SK-N-SH (cell line): ENCODE data around the gene UBXN2A. TPM values are rescaled to one million over a fixed set of nuclear protein-coding genes. Genes with fewer than 3 reads are reported as not detected.

Source experiments
- CTCF ChIA-PET: fragments of 300-600, 350-600 bp; formaldehyde crosslinking; extraction: SDS; loops from one replicate; lab custom pipeline; 2021; lab: Yijun Ruan, JAX
- POLR2A ChIA-PET: fragments of 350-600 bp; sonication (Branson Sonifier 250); formaldehyde crosslinking; extraction: SDS; loops from one replicate; lab custom pipeline; 2020; ENCODE audit warnings: antibody characterized with exemption, inconsistent platforms; lab: Yijun Ruan, JAX
- DNase-seq: peaks from one replicate; pipeline ENCODE4 v3.0.0; 2012
- H2AFZ ChIP-seq: fragments of 200-600 bp; sonication (generic); 2 replicates; pipeline ENCODE4 v1.8.1; 2016; ENCODE audit warnings: antibody characterized with exemption, mild to moderate bottlenecking, low read depth
- H3F3A ChIP-seq: fragments of 200-600 bp; sonication (generic); replicated peaks from 2 replicates; pipeline ENCODE3; 2016; ENCODE audit warnings: antibody characterized with exemption, mild to moderate bottlenecking; ENCODE audit not compliant: insufficient read depth
- H3K27ac ChIP-seq, 2 experiments: fragments of 200-500 bp in 1 of 2; fragments of 200-600 bp in 1 of 2; sonication (Bioruptor generic) in 1 of 2; sonication (generic), shearing (Covaris generic) in 1 of 2; 2 replicates each; pipeline versions ENCODE4 v1.5.1 to v1.6.1; 2014 to 2016; ENCODE audit warnings: low read depth in 2 of 2, inconsistent platforms in 1 of 2, low read length in 1 of 2, mild to moderate bottlenecking in 1 of 2, mixed read lengths in 1 of 2
- H3K27me3 ChIP-seq: fragments of 200-600 bp; sonication (generic), shearing (Covaris generic); 2 replicates; pipeline ENCODE4 v1.6.1; 2016; ENCODE audit warnings: mixed run types; ENCODE audit not compliant: insufficient read depth
- H3K36me3 ChIP-seq, 2 experiments: fragments of 200-500 bp in 1 of 2; fragments of 200-600 bp in 1 of 2; sonication (Bioruptor generic) in 1 of 2; sonication (generic) in 1 of 2; replicated peaks in 1 of 2; 2 replicates each; pipeline versions ENCODE3 to v1.5.1; 2014 to 2016; ENCODE audit warnings: low read length in 1 of 2, mild to moderate bottlenecking in 1 of 2; ENCODE audit not compliant: insufficient read depth in 2 of 2, control insufficient read depth in 1 of 2
- H3K4me1 ChIP-seq, 2 experiments: fragments of 200-500 bp in 1 of 2; fragments of 200-600 bp in 1 of 2; sonication (Bioruptor generic) in 1 of 2; sonication (generic), shearing (Covaris generic) in 1 of 2; 2 replicates each; pipeline versions ENCODE4 v1.5.1 to v1.6.1; 2014 to 2016; ENCODE audit warnings: low read depth in 1 of 2, low read length in 1 of 2, mixed run types in 1 of 2; ENCODE audit not compliant: insufficient read depth in 2 of 2, control insufficient read depth in 1 of 2
- H3K4me2 ChIP-seq: fragments of 200-600 bp; sonication (generic), shearing (Covaris generic); 2 replicates; pipeline ENCODE4 v1.6.1; 2017; ENCODE audit warnings: mixed run types
- H3K4me3 ChIP-seq, 2 experiments: fragments of 200-500 bp in 1 of 2; fragments of 200-600 bp in 1 of 2; sonication (Bioruptor generic) in 1 of 2; sonication (generic), shearing (Covaris generic) in 1 of 2; 2 replicates each; pipeline versions ENCODE4 v1.5.1 to v1.8.1; 2014 to 2016; ENCODE audit warnings: low read depth in 2 of 2, inconsistent platforms in 1 of 2, low read length in 1 of 2, mild to moderate bottlenecking in 1 of 2, mixed read lengths in 1 of 2, moderate library complexity in 1 of 2
- H3K79me2 ChIP-seq: fragments of 200-600 bp; sonication (generic); 2 replicates; pipeline ENCODE4 v1.8.1; 2017; ENCODE audit warnings: mild to moderate bottlenecking; ENCODE audit not compliant: insufficient read depth
- H3K9ac ChIP-seq: fragments of 200-600 bp; sonication (generic); 2 replicates; pipeline ENCODE4 v1.6.1; 2017; ENCODE audit warnings: mixed run types
- H3K9me2 ChIP-seq: fragments of 200-600 bp; sonication (generic); 2 replicates; pipeline ENCODE4 v1.6.1; 2017; ENCODE audit warnings: mixed run types
- H3K9me3 ChIP-seq: fragments of 200-600 bp; sonication (generic); 2 replicates; pipeline ENCODE4 v1.6.1; 2017; ENCODE audit warnings: mixed run types, mild to moderate bottlenecking, moderate library complexity
- H4K20me1 ChIP-seq: fragments of 200-600 bp; sonication (generic); 2 replicates; pipeline ENCODE4 v1.6.1; 2017; ENCODE audit warnings: mild to moderate bottlenecking, mixed run types; ENCODE audit not compliant: insufficient read depth
- EP300 ChIP-seq, 2 experiments: IDR thresholded peaks; 2 replicates each; pipeline versions ENCODE4 v1.4.0 to v1.6.1; 2012; ENCODE audit warnings: borderline replicate concordance in 1 of 2, low read depth in 1 of 2, low read length in 1 of 2
- FOSL2 ChIP-seq: IDR thresholded peaks from 2 replicates; pipeline ENCODE4 v1.4.0; 2012; ENCODE audit warnings: low read depth, mild to moderate bottlenecking, moderate library complexity, borderline replicate concordance
- FOXJ3 ChIP-seq: sonication (generic); formaldehyde crosslinking; IDR thresholded peaks from 2 replicates; pipeline ENCODE4 v1.5.1; 2020; ENCODE audit warnings: mild to moderate bottlenecking, missing genetic modification reagents
- FOXM1 ChIP-seq: IDR thresholded peaks from 2 replicates; pipeline ENCODE4 v1.4.0; 2012; ENCODE audit warnings: low read depth, mild to moderate bottlenecking
- GABPA ChIP-seq: IDR thresholded peaks from 2 replicates; pipeline ENCODE4 v1.4.0; 2012; ENCODE audit warnings: low read depth, mild to moderate bottlenecking
- GATA2 ChIP-seq: sonication (generic); formaldehyde crosslinking; IDR thresholded peaks from 2 replicates; pipeline ENCODE4 v1.5.0; 2020; ENCODE audit warnings: mild to moderate bottlenecking, missing genetic modification reagents
- MEF2A ChIP-seq: IDR thresholded peaks from 2 replicates; pipeline ENCODE4 v1.4.0; 2012; ENCODE audit warnings: low read depth, borderline replicate concordance
- NFIC ChIP-seq: IDR thresholded peaks from 2 replicates; pipeline ENCODE4 v1.4.0; 2012; ENCODE audit warnings: borderline replicate concordance
- RAD21 ChIP-seq: IDR thresholded peaks from 2 replicates; pipeline ENCODE4 v1.6.1; 2012; ENCODE audit warnings: mild to moderate bottlenecking, low read length
- RFX5 ChIP-seq: IDR thresholded peaks from 2 replicates; pipeline ENCODE4 v1.6.1; 2012; ENCODE audit warnings: mild to moderate bottlenecking, improper control_type of control experiment, low read length
- WGBS: methylation state at CpG from one replicate; pipeline ENCODE4 v1.1.6; 2017; ENCODE audit warnings: low lambda C conversion rate; 5-methylcytosine and 5-hydroxymethylcytosine counted together
- polyA plus RNA-seq, 3 experiments: library from polyadenylated mRNA; depleted of rRNA; stranded (reverse); fragments of >200 nt; gene quantifications; 2 replicates each; pipeline ENCODE4 v1.2.3, GENCODE V29; 2012
- TF ChIP-seq, protein P1 (sequence below): IDR thresholded peaks from 2 replicates; pipeline ENCODE4; 2012
- TF ChIP-seq, protein P2 (sequence below): IDR thresholded peaks from 2 replicates; pipeline ENCODE4 v1.4.0; 2012; ENCODE audit warnings: low read depth, borderline replicate concordance
- TF ChIP-seq, protein P3 (sequence below): IDR thresholded peaks from 2 replicates; pipeline ENCODE4 v1.6.1; 2012; ENCODE audit warnings: mild to moderate bottlenecking, low read depth, low read length, moderate library complexity

UBXN2A gene
- polyA plus RNA-seq, 1 of the 3 experiments (the other 2 are of a cell fraction) = 5.8 TPM

DNA sequence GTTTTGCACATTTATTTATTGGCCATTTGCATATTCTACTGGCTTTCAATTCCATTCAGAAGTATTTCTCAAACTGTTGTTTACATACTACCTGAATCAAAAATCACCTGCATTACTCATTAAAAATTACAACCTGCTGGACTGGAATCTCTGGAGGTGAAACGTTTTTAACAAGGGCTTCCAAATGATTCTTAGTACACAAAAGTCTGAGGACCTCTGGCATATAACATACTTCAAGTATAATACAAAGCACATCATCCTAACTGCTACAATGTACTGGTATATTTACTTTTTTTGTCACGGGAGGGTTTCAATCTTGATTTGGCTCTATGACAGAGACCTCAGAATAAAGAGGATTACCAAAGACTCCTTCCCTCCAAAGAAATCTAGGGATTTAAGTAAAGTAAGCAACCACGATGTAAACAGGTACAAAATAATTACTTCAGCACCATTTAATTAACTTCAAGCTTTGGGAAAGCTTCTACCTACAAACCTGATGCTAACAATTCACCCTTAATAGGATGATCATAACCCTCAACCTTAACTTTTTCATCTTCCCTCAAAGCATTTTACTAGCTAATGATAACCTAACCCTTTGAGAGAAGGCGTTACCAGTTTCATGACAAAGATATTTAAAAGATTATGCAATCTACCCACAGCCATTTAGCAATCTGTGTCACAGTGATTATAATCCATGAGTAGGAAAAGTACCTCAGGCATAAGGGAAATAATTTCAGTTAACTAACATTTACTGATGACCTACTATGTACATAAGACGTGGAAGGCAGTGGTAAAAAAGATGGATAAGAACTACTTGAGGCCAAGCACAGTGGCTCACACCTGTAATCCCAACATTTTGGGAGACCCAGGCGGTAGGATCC lies 38.1 kb upstream of the UBXN2A start (continued):
- TF ChIP-seq EP300 (IDR thresholded peaks at IDR 0.05; ENCODE audit: borderline replicate concordance in 1 of 2, low read depth in 1 of 2, low read length in 1 of 2) (no peak), FOSL2 (no peak), MEF2A (no peak), GATA2 (CRISPR knock-in tag) (no peak)
- TF ChIP-seq, protein P1, sequence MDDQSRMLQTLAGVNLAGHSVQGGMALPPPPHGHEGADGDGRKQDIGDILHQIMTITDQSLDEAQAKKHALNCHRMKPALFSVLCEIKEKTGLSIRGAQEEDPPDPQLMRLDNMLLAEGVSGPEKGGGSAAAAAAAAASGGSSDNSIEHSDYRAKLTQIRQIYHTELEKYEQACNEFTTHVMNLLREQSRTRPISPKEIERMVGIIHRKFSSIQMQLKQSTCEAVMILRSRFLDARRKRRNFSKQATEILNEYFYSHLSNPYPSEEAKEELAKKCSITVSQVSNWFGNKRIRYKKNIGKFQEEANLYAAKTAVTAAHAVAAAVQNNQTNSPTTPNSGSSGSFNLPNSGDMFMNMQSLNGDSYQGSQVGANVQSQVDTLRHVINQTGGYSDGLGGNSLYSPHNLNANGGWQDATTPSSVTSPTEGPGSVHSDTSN = no peak

DNA sequence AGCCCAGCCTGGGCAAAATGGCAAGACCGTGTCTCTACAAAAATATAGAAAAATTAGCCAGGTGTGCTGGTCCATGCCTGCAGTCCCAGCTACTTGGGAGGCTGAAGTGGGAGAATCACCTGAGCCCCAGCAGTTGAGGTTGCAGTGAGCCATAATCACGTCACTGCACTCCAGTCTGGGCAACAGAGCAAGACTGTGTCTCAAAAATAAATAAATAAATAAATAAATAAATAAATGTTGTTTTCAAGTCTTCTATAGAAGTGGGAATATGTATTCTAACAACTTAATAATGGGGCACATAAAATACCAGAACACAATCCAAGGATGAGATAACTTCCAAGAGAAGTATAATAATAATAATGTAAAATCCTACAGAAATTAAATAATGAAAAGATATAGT lies 37.2 kb upstream of the UBXN2A start:
- H3K4me2 ChIP-seq = no peak overlapping the region
- TF ChIP-seq RAD21 = no peak
- no peak for TF ChIP-seq GABPA
- TF ChIP-seq EP300 (IDR thresholded peaks at IDR 0.05; ENCODE audit: borderline replicate concordance in 1 of 2, low read depth in 1 of 2, low read length in 1 of 2) = no peak
- TF ChIP-seq GATA2 (CRISPR knock-in tag) = no peak
- TF ChIP-seq, all 33 proteins: peak for 0
- 97% methylated on average over 2 of the region's 2 CpGs for WGBS
- no peak overlapping the region for H3K4me3 ChIP-seq
- peaks cover 67% of the 10 kb centered on the region for H3K79me2 ChIP-seq
- no peak for DNase-seq
- H3K9me3 ChIP-seq = no peaks in the 10 kb centered on the region
- ChIA-PET CTCF (interaction anchor here (3.3 to 4.2 kb wide), 2 partner anchors 24 to 78 kb away, joined by 9 to 16 read pairs; partner anchors contain the start of gene ATAD2B), POLR2A (no interaction called here)
- H3K4me1 ChIP-seq = peaks cover 2 to 22% of the 10 kb centered on the region in 2 experiments; a peak in 3 of 4 replicates
- H3K9me2 ChIP-seq = no peaks in the 10 kb centered on the region
- H3K36me3 ChIP-seq = no peaks in the 10 kb centered on the region
- H2AFZ ChIP-seq = no peak overlapping the region
- H3K9ac ChIP-seq = no peak overlapping the region
- H3F3A ChIP-seq = peaks cover 4% of the 10 kb centered on the region
- no peaks in the 10 kb centered on the region; the same call in 1 of the 2 replicates for H4K20me1 ChIP-seq
- no peaks in the 10 kb centered on the region for H3K27me3 ChIP-seq
- H3K27ac ChIP-seq = no peak overlapping the region

DNA sequence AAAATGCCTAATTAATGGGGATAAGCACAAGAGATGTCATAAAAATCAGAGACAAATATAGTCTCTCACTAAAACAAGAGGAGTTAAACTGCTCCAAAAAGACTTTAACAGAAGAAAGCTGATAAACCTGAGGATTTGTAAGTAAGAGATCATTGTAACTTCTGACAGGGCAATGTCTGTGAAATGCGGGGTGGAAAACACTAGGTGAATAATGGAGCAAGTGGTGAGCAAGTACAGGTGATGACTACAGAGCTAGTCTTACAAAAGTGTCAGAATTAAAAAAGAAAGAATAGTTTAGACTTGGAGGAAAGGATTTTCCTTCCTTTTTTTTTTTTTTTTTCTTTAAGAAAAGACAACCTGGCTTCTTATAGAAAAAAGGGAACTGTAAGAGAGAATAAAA lies 36.0 kb upstream of the UBXN2A start:
- Histone ChIP-seq H3F3A (peaks cover 4% of the 10 kb centered on the region), H3K27me3 (no peaks in the 10 kb centered on the region), H3K9me2 (no peaks in the 10 kb centered on the region), H3K9me3 (no peaks in the 10 kb centered on the region), H3K79me2 (peaks cover 62% of the 10 kb centered on the region), H3K27ac (peak overlapping the region in 1 of 2 experiments; percentile 49; a peak in 2 of 4 replicates), H3K36me3 (no peaks in the 10 kb centered on the region), H3K4me2 (no peak overlapping the region; the same call in 1 of the 2 replicates), H3K9ac (no peak overlapping the region), H4K20me1 (no peaks in the 10 kb centered on the region; the same call in 1 of the 2 replicates), H3K4me1 (peaks cover 2 to 22% of the 10 kb centered on the region in 2 experiments; a peak in 3 of 4 replicates), H3K4me3 (no peak overlapping the region), H2AFZ (no peak overlapping the region)
- ChIA-PET POLR2A (no interaction called here), CTCF (interaction anchor here (4.2 kb wide), 1 partner anchor 23 kb away, joined by 16 read pairs; the partner anchor contains the start of gene ATAD2B)
- no peak for DNase-seq
- WGBS = 93% methylated on average over 1 of the region's 1 CpG
- TF ChIP-seq NFIC = no peak
- TF ChIP-seq, protein P1 = no peak
- no peak for TF ChIP-seq RFX5
- TF ChIP-seq, protein P2, sequence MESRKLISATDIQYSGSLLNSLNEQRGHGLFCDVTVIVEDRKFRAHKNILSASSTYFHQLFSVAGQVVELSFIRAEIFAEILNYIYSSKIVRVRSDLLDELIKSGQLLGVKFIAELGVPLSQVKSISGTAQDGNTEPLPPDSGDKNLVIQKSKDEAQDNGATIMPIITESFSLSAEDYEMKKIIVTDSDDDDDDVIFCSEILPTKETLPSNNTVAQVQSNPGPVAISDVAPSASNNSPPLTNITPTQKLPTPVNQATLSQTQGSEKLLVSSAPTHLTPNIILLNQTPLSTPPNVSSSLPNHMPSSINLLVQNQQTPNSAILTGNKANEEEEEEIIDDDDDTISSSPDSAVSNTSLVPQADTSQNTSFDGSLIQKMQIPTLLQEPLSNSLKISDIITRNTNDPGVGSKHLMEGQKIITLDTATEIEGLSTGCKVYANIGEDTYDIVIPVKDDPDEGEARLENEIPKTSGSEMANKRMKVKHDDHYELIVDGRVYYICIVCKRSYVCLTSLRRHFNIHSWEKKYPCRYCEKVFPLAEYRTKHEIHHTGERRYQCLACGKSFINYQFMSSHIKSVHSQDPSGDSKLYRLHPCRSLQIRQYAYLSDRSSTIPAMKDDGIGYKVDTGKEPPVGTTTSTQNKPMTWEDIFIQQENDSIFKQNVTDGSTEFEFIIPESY = no peak
- no peak for TF ChIP-seq FOXM1
- TF ChIP-seq FOXJ3 (CRISPR knock-in tag) = no peak
- TF ChIP-seq, protein P3, sequence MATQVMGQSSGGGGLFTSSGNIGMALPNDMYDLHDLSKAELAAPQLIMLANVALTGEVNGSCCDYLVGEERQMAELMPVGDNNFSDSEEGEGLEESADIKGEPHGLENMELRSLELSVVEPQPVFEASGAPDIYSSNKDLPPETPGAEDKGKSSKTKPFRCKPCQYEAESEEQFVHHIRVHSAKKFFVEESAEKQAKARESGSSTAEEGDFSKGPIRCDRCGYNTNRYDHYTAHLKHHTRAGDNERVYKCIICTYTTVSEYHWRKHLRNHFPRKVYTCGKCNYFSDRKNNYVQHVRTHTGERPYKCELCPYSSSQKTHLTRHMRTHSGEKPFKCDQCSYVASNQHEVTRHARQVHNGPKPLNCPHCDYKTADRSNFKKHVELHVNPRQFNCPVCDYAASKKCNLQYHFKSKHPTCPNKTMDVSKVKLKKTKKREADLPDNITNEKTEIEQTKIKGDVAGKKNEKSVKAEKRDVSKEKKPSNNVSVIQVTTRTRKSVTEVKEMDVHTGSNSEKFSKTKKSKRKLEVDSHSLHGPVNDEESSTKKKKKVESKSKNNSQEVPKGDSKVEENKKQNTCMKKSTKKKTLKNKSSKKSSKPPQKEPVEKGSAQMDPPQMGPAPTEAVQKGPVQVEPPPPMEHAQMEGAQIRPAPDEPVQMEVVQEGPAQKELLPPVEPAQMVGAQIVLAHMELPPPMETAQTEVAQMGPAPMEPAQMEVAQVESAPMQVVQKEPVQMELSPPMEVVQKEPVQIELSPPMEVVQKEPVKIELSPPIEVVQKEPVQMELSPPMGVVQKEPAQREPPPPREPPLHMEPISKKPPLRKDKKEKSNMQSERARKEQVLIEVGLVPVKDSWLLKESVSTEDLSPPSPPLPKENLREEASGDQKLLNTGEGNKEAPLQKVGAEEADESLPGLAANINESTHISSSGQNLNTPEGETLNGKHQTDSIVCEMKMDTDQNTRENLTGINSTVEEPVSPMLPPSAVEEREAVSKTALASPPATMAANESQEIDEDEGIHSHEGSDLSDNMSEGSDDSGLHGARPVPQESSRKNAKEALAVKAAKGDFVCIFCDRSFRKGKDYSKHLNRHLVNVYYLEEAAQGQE = no peak
